Measurements from ENCODE around the gene PCDH9.

Gene PCDH9

DNA sequence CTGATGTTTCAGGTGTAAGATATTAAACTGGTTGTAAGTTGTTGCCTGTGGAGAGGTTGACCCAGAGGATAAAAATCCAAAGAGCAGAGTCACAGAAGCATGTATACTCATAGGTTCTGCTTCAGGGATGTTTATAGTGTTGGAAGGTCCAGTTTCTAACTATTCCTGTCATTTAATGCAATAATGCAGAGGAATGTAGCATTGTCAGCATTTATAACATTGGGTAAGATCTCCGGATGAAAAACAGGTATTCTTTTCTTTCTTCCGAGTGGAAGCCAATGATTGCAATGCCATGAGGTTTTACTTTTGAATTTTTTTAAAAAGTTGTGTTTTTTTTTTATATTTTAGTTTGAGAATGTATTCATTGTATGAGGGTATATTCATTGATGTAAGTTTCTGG, 771.0 kb downstream of the PCDH9 start:
- H3K4me3 ChIP-seq (ENCODE audit: low read depth, low read length): no peak overlapping the region
- DNase-seq (ENCODE audit: low read depth, low spot score): no peak
- TF ChIP-seq, protein P1, sequence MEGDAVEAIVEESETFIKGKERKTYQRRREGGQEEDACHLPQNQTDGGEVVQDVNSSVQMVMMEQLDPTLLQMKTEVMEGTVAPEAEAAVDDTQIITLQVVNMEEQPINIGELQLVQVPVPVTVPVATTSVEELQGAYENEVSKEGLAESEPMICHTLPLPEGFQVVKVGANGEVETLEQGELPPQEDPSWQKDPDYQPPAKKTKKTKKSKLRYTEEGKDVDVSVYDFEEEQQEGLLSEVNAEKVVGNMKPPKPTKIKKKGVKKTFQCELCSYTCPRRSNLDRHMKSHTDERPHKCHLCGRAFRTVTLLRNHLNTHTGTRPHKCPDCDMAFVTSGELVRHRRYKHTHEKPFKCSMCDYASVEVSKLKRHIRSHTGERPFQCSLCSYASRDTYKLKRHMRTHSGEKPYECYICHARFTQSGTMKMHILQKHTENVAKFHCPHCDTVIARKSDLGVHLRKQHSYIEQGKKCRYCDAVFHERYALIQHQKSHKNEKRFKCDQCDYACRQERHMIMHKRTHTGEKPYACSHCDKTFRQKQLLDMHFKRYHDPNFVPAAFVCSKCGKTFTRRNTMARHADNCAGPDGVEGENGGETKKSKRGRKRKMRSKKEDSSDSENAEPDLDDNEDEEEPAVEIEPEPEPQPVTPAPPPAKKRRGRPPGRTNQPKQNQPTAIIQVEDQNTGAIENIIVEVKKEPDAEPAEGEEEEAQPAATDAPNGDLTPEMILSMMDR (IDR thresholded peaks at IDR 0.05; ENCODE audit: low read depth, low read length): no peak
- in situ Hi-C loops (cut with HindIII; ENCODE audit: low sequenced_read_pairs): no loop called here

DNA sequence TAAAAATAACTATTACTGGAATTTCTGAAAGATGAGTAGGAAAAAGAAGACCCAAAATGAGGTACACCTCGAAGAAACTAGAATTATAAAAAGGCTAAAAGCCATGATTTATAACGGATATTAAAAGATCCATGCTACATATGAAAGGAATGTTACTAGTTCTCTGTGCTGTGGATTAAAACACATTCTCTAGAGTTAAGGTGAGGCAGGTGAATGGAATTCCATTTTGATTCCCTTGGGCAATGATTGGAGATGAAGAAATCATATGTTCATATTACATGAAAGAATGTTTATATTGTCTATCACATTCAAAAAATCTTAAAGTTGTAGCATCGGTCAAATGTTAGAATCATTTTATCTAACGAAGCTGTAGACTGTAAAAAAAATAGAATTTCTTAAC, 783.7 kb downstream of the PCDH9 start:
- TF ChIP-seq, protein P1 (IDR thresholded peaks at IDR 0.05; ENCODE audit: low read depth, low read length): no peak
- in situ Hi-C loops (cut with HindIII; ENCODE audit: low sequenced_read_pairs): no loop called here
- no peak overlapping the region for H3K4me3 ChIP-seq (ENCODE audit: low read depth, low read length)
- DNase-seq (ENCODE audit: low read depth, low spot score): no peak

DNA sequence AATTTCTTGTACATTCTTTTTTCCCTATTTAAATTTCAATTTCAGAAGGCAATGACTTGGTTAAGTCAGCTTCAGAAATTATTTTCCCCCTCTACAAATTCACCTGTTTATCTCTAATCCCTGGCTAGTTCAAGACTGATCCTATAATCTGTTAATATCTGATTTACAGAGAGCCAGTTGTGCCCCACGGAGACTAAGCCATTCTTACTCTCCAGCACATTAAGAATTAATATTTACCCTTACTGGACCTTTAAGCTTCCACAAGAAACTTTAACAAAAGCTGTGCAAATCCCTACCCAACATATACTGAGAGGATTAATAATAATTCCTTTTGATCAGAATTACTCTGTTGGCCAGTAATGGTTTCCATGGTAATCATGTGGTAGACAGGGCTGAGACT, 786.2 kb downstream of the PCDH9 start:
- in situ Hi-C loops (cut with HindIII; ENCODE audit: low sequenced_read_pairs): no loop called here
- TF ChIP-seq, protein P1 (IDR thresholded peaks at IDR 0.05; ENCODE audit: low read depth, low read length): no peak
- no peak overlapping the region for H3K4me3 ChIP-seq (ENCODE audit: low read depth, low read length)
- no peak for DNase-seq (ENCODE audit: low read depth, low spot score)

DNA sequence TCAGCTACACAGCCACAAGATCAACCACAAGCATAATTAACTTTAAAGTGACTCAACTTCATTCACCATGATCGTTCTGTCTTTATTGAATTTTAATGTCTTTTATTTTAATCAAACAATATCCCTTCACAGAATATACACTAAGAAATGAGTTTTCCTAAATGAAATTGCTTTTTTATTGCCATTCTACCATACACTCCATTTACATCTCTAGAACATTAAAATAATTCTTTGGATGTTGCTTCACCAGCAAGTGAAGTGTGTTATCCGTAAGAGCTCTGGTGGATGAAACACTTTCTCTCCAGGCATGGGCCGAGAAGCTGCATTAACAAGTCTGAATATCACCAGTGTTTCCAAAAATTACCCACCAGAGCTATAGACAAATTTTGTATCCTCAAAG, 789.2 kb downstream of the PCDH9 start:
- TF ChIP-seq, protein P1 (IDR thresholded peaks at IDR 0.05; ENCODE audit: low read depth, low read length): no peak
- H3K4me3 ChIP-seq (ENCODE audit: low read depth, low read length): no peak overlapping the region
- DNase-seq (ENCODE audit: low read depth, low spot score): no peak
- in situ Hi-C loops (cut with HindIII; ENCODE audit: low sequenced_read_pairs): no loop called here

DNA sequence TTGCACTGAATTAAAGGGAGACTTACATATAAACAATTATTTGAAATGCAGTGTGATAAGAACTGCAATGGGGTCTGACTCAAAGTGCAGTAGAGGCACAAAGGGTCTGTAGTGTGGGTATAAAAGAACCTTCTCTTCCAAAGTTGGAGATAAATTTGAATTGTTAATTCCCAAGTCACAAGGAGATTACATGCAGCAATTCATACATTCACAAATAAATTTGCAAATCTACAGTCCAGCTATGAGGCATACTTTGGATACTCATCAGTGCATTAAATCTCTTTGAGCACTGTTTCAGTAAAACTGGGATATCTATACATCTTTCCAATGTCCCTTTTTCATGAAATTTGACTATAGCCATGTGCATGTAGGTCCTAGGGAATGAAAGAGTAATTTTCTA, 799.4 kb downstream of the PCDH9 start:
- TF ChIP-seq, protein P1 (IDR thresholded peaks at IDR 0.05; ENCODE audit: low read depth, low read length): no peak
- no peak overlapping the region for H3K4me3 ChIP-seq (ENCODE audit: low read depth, low read length)

DNA sequence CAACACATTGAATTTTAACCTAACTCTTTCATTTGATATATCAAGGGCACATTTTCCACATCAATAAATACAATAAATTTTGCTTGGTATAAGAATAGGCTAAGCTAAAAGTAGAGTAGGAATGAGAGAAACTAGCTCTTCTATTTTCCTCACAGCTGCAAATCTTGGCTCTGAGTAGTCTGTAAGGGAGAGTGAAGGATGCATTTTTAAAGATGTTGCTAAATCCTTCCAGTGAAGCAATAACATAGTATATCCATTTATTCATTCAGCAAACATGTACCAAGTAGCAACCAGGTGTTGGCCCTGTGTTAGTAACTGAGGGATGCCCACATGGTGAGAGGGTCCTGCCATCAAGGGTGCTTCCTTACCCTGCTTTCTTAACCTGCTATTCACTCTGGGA, 799.9 kb downstream of the PCDH9 start:
- DNase-seq (ENCODE audit: low read depth, low spot score): no peak
- TF ChIP-seq, protein P1 (IDR thresholded peaks at IDR 0.05; ENCODE audit: low read depth, low read length): no peak
- no peak overlapping the region for H3K4me3 ChIP-seq (ENCODE audit: low read depth, low read length)
- in situ Hi-C loops (cut with HindIII; ENCODE audit: low sequenced_read_pairs): no loop called here

More for the DNA sequence above, 799.4 kb downstream of the PCDH9 start:
- no peak for DNase-seq (ENCODE audit: low read depth, low spot score)
- in situ Hi-C loops (cut with HindIII; ENCODE audit: low sequenced_read_pairs): no loop called here

DNA sequence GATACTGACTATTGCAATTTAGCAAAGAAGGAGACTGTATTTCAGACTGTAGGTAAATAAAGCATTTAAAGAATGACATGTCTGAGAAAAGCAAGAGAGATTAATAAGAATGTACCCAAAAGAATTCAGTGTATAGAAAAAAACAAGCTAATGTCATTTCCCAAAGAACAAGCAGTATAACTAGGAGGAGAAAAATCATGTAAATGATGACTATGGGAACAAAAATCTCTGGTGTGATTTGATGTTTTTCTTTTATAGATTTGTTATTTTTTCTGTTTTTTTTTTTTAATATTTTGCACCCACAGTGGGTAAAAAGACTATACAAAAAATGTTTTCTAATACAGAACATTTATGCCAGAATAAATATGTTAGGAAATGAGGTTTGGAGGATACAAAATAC, 801.0 kb downstream of the PCDH9 start:
- TF ChIP-seq, protein P1 (IDR thresholded peaks at IDR 0.05; ENCODE audit: low read depth, low read length): no peak
- in situ Hi-C loops (cut with HindIII; ENCODE audit: low sequenced_read_pairs): no loop called here
- no peak overlapping the region for H3K4me3 ChIP-seq (ENCODE audit: low read depth, low read length)
- DNase-seq (ENCODE audit: low read depth, low spot score): no peak

Measured in astrocyte of the spinal cord (primary cell).